Mammary epithelial cell (primary cell): ENCODE data around the gene CACYBP.

Experiments
- EZH2 ChIP-seq: IDR thresholded peaks from 2 replicates; pipeline ENCODE4 v1.6.1; 2012; ENCODE audit warnings: low read length, inconsistent platforms, borderline replicate concordance
- TF ChIP-seq, protein P1 (sequence below), 2 donors: IDR thresholded peaks in 1 of 2; conservative IDR thresholded peaks in 1 of 2; 2 replicates each; pipeline ENCODE4 v1.5.1; 2011 to 2012; ENCODE audit warnings: inconsistent platforms in 2 of 2, low read length in 2 of 2, mild to moderate bottlenecking in 2 of 2, control low read depth in 1 of 2, low read depth in 1 of 2; ENCODE audit not compliant: insufficient read depth in 1 of 2; ENCODE audit errors: extremely low read depth in 1 of 2

GRCh38 chr1:174995121-174995520, 4.6 kb upstream of the CACYBP start:
- TF ChIP-seq, protein P1, sequence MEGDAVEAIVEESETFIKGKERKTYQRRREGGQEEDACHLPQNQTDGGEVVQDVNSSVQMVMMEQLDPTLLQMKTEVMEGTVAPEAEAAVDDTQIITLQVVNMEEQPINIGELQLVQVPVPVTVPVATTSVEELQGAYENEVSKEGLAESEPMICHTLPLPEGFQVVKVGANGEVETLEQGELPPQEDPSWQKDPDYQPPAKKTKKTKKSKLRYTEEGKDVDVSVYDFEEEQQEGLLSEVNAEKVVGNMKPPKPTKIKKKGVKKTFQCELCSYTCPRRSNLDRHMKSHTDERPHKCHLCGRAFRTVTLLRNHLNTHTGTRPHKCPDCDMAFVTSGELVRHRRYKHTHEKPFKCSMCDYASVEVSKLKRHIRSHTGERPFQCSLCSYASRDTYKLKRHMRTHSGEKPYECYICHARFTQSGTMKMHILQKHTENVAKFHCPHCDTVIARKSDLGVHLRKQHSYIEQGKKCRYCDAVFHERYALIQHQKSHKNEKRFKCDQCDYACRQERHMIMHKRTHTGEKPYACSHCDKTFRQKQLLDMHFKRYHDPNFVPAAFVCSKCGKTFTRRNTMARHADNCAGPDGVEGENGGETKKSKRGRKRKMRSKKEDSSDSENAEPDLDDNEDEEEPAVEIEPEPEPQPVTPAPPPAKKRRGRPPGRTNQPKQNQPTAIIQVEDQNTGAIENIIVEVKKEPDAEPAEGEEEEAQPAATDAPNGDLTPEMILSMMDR (conservative IDR thresholded peaks at IDR 0.05 in 1 of 2, IDR thresholded peaks at IDR 0.05 in 1 of 2; ENCODE audit: extremely low read depth in 1 of 2, insufficient read depth in 1 of 2, low read depth in 1 of 2, low read length in 2 of 2): no peak
- no peak for TF ChIP-seq EZH2
